ENCODE data around the gene ELMO2.

ELMO2 gene, protein sequence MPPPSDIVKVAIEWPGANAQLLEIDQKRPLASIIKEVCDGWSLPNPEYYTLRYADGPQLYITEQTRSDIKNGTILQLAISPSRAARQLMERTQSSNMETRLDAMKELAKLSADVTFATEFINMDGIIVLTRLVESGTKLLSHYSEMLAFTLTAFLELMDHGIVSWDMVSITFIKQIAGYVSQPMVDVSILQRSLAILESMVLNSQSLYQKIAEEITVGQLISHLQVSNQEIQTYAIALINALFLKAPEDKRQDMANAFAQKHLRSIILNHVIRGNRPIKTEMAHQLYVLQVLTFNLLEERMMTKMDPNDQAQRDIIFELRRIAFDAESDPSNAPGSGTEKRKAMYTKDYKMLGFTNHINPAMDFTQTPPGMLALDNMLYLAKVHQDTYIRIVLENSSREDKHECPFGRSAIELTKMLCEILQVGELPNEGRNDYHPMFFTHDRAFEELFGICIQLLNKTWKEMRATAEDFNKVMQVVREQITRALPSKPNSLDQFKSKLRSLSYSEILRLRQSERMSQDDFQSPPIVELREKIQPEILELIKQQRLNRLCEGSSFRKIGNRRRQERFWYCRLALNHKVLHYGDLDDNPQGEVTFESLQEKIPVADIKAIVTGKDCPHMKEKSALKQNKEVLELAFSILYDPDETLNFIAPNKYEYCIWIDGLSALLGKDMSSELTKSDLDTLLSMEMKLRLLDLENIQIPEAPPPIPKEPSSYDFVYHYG

DNA sequence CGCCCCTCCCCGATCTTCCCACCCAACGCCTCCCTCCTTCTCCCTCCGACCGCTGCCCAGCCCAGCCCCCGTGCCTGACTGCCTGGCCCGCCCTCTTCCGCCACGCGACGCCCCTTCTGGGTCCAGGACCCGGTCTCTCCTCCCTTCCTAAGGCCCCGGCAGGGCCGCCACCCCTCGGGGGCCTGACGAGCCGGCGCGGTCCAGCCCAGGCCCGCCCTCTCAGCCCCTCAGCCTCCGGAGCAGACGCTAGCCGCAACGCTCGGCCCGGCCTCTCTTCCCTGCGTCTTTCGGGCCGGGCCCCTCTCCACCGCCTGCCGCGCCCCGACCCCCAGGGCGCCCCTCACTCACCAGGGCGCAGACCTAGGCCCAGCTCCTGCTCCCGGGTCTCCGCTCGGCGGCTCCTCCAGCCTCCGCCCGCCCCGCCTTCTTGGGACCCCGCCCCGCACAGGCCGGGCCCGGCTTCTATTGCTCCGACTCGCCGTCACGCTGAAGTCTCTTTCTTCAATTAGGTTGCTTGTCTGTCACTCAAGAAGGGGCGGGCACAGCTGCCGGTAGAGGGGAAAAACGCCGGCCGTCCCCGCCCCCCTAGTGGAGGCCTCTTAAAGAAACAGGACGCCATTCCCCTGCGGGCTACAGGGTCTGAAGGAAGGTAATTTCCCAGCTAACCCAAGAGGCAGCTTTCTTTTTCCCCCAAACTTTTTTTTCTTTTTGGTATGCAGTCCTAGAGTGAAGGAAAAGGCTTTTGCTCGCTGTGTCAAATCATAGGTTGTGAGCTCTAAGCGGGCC, at the start of gene ELMO2:
ELMO2 (minus strand) TSS at position 416 of the 786 bp plus-strand sequence. CDS start 12,133 bp downstream, outside the sequence.
- TF ChIP-seq, protein P1, sequence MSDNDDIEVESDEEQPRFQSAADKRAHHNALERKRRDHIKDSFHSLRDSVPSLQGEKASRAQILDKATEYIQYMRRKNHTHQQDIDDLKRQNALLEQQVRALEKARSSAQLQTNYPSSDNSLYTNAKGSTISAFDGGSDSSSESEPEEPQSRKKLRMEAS (IDR thresholded peaks at IDR 0.05; ENCODE audit: low read depth, low read length): no peak; the same call in 1 of the 2 replicates
- TF ChIP-seq, protein P2, sequence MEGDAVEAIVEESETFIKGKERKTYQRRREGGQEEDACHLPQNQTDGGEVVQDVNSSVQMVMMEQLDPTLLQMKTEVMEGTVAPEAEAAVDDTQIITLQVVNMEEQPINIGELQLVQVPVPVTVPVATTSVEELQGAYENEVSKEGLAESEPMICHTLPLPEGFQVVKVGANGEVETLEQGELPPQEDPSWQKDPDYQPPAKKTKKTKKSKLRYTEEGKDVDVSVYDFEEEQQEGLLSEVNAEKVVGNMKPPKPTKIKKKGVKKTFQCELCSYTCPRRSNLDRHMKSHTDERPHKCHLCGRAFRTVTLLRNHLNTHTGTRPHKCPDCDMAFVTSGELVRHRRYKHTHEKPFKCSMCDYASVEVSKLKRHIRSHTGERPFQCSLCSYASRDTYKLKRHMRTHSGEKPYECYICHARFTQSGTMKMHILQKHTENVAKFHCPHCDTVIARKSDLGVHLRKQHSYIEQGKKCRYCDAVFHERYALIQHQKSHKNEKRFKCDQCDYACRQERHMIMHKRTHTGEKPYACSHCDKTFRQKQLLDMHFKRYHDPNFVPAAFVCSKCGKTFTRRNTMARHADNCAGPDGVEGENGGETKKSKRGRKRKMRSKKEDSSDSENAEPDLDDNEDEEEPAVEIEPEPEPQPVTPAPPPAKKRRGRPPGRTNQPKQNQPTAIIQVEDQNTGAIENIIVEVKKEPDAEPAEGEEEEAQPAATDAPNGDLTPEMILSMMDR (IDR thresholded peaks at IDR 0.05; ENCODE audit: low read depth, low read length): no peak
- peak; percentile 15; the same call in 1 of the 2 replicates for TF ChIP-seq MYC (IDR thresholded peaks at IDR 0.05; ENCODE audit: low read depth, low read length)
- no peak for TF ChIP-seq POLR2A (IDR thresholded peaks at IDR 0.05; ENCODE audit: extremely low read depth, insufficient read length)
- DNase-seq (ENCODE audit: low read depth): peak; percentile 99
- H3K4me3 ChIP-seq (ENCODE audit: low read depth, low read length): peak within 1 kb of the TSS; percentile 82

DNA sequence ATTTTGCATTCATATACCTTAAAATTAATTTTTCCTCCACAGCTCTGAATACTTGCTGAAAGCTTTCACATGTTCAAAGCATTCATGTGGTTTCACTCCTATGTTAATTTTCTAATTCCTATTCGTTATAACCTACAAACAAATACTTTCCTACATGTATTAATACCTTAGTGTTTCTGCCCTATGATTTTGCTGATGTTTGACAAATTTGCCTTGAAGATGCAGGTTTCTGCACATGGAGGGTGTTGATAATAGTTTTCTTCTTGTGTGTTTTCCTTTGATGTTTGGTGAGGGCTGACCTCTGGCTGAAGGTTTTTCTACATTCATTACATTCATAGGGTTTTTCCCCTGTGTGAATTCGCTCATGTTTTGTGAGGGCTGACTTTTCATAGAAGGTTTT, 49.3 kb upstream of the ELMO2 start:
- TF ChIP-seq POLR2A (IDR thresholded peaks at IDR 0.05; ENCODE audit: extremely low read depth, insufficient read length) (no peak), MYC (IDR thresholded peaks at IDR 0.05; ENCODE audit: low read depth, low read length) (no peak)
- TF ChIP-seq, protein P2 (IDR thresholded peaks at IDR 0.05; ENCODE audit: low read depth, low read length): no peak
- TF ChIP-seq, protein P1 (IDR thresholded peaks at IDR 0.05; ENCODE audit: low read depth, low read length): no peak
- DNase-seq (ENCODE audit: low read depth): no peak
- H3K4me3 ChIP-seq (ENCODE audit: low read depth, low read length): no peak overlapping the region

DNA sequence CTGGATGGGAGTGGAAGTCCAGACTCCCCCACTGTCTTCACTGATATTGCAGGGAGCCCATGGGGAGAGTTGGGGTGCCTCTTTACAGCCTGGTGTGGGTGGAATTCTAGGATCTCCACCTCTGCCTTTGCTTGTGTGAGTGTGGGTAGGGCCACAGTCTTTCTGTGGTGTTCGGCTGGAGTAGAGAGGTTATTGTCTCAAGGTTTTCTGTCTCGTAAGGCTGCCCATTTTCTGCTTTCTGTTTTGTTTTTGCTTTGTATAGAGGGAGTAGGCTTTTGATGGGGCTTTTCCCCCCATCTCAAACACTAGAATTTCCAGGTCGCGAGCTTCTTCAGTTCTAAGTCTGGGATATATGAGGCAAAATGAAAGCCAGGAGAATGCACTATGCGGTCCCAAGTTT, 40.4 kb upstream of the ELMO2 start:
- TF ChIP-seq POLR2A (IDR thresholded peaks at IDR 0.05; ENCODE audit: extremely low read depth, insufficient read length) (no peak), MYC (IDR thresholded peaks at IDR 0.05; ENCODE audit: low read depth, low read length) (no peak)
- TF ChIP-seq, protein P2 (IDR thresholded peaks at IDR 0.05; ENCODE audit: low read depth, low read length): no peak
- TF ChIP-seq, protein P1 (IDR thresholded peaks at IDR 0.05; ENCODE audit: low read depth, low read length): no peak
- no peak overlapping the region for H3K4me3 ChIP-seq (ENCODE audit: low read depth, low read length)
- DNase-seq (ENCODE audit: low read depth): no peak

DNA sequence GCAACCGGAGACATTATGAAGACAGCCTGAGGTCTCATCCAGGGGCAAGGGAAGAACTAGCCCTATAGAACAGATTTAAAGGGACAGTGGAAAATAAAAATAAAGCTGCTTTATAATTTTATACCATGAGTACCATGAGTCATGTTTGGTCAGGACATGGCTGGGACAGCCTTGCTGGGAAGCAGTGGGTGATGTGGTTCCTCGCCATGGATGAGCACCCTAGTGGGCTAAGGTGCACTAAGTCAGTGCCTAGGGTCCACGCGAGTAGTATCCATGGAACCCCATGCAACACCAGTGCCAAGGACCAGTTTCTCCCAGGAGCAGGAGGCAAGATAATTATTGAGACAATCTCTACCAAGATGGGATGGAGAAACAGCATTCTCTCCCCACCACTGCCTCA, 33.4 kb upstream of the ELMO2 start:
- no peak overlapping the region for H3K4me3 ChIP-seq (ENCODE audit: low read depth, low read length)
- TF ChIP-seq, protein P1 (IDR thresholded peaks at IDR 0.05; ENCODE audit: low read depth, low read length): no peak
- TF ChIP-seq POLR2A (IDR thresholded peaks at IDR 0.05; ENCODE audit: extremely low read depth, insufficient read length): no peak
- TF ChIP-seq, protein P2 (IDR thresholded peaks at IDR 0.05; ENCODE audit: low read depth, low read length): no peak
- no peak for TF ChIP-seq MYC (IDR thresholded peaks at IDR 0.05; ENCODE audit: low read depth, low read length)
- DNase-seq (ENCODE audit: low read depth): no peak

DNA sequence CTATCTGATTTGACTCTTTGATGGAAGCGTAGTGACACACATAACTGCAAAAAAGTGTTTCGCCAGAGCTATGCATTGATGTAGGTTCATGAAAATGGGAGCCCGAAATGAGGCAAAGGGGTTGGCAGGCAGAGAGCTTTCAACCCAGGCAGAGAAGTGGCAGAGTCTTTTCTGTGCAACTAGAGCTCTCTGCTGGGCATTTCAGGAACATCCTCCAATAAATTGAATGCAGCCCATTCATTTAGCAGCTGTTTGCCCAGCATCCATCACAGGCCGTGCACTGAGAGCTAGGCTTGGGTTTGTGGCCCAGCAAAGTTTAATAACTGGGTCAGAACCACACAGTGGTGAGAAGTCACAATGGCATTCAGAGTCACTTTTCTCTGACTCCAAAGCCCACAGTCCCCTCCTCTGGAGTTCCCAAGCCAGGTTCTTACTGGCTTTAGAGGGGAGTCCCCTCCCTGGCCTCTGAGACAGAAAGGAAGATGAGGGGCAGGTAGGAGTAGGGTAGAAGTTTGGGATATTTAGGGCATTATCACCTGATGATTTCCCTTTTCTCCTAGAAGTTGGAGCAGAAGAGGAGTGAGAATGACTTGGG, 31.8 kb upstream of the ELMO2 start:
- DNase-seq (ENCODE audit: low read depth): peak; percentile 67
- no peak overlapping the region for H3K4me3 ChIP-seq (ENCODE audit: low read depth, low read length)
- TF ChIP-seq, protein P1 (IDR thresholded peaks at IDR 0.05; ENCODE audit: low read depth, low read length): 0 out of 2 replicates have a peak, but pooled peaks have one; percentile 20
- TF ChIP-seq, protein P2 (IDR thresholded peaks at IDR 0.05; ENCODE audit: low read depth, low read length): peak; percentile 48
- TF ChIP-seq POLR2A (IDR thresholded peaks at IDR 0.05; ENCODE audit: extremely low read depth, insufficient read length) (no peak), MYC (IDR thresholded peaks at IDR 0.05; ENCODE audit: low read depth, low read length) (peak; percentile 28; the same call in 1 of the 2 replicates)

All from NB4 (cell line).